ENCODE data around the gene GSS.

GSS gene

GRCh38 chr20:34984756-34985261, 29.2 kb upstream of the GSS start:
- Histone ChIP-seq H3K4me3 (ENCODE audit: extremely low read depth, insufficient read depth, low read length, poor library complexity, severe bottlenecking) (no peak overlapping the region), H3K4me1 (ENCODE audit: control insufficient read depth, insufficient read depth, low read length, poor library complexity, severe bottlenecking) (peaks cover 7% of the 10 kb centered on the region), H3K27ac (ENCODE audit: low read depth, low read length, severe bottlenecking) (no peak overlapping the region), H3K36me3 (ENCODE audit: control insufficient read depth, insufficient read depth, low read length) (no peaks in the 10 kb centered on the region), H3K9me3 (ENCODE audit: control insufficient read depth, low read length) (no peaks in the 10 kb centered on the region)
- 72 to 74% methylated on average over 14 to 15 of the region's 18 CpGs for WGBS, 2 experiments (ENCODE audit: insufficient coverage in 2 of 2)

- H3K9me3 ChIP-seq (ENCODE audit: control insufficient read depth, low read length): no peaks in the 10 kb centered on the region
- WGBS, 2 experiments (ENCODE audit: insufficient coverage in 2 of 2): 32 to 40% methylated on average over 10 to 12 of the region's 14 CpGs
- peaks cover 7% of the 10 kb centered on the region for H3K4me1 ChIP-seq (ENCODE audit: control insufficient read depth, insufficient read depth, low read length, poor library complexity, severe bottlenecking)
- no peak overlapping the region for H3K27ac ChIP-seq (ENCODE audit: low read depth, low read length, severe bottlenecking)
- no peak overlapping the region for H3K4me3 ChIP-seq (ENCODE audit: extremely low read depth, insufficient read depth, low read length, poor library complexity, severe bottlenecking)
- H3K36me3 ChIP-seq (ENCODE audit: control insufficient read depth, insufficient read depth, low read length): no peaks in the 10 kb centered on the region
Measured at GRCh38 chr20:34983995-34984735, 28.6 kb upstream of the GSS start.

GRCh38 chr20:34983089-34983820, 27.6 kb upstream of the GSS start:
- no peaks in the 10 kb centered on the region for H3K9me3 ChIP-seq (ENCODE audit: control insufficient read depth, low read length)
- WGBS, 2 experiments (ENCODE audit: insufficient coverage in 2 of 2): 66% methylated on average over 2 to 3 of the region's 5 CpGs

GRCh38 chr20:34982270-34983088, 26.9 kb upstream of the GSS start:
- peaks cover 7% of the 10 kb centered on the region for H3K4me1 ChIP-seq (ENCODE audit: control insufficient read depth, insufficient read depth, low read length, poor library complexity, severe bottlenecking)

More at GRCh38 chr20:34983089-34983820, 27.6 kb upstream of the GSS start:
- Histone ChIP-seq H3K36me3 (ENCODE audit: control insufficient read depth, insufficient read depth, low read length) (no peaks in the 10 kb centered on the region), H3K4me1 (ENCODE audit: control insufficient read depth, insufficient read depth, low read length, poor library complexity, severe bottlenecking) (peaks cover 7% of the 10 kb centered on the region), H3K4me3 (ENCODE audit: extremely low read depth, insufficient read depth, low read length, poor library complexity, severe bottlenecking) (no peak overlapping the region), H3K27ac (ENCODE audit: low read depth, low read length, severe bottlenecking) (no peak overlapping the region)

GRCh38 chr20:34980543-34981233, 25.1 kb upstream of the GSS start:
- no peaks in the 10 kb centered on the region for H3K9me3 ChIP-seq (ENCODE audit: control insufficient read depth, low read length)
- no peak overlapping the region for H3K4me3 ChIP-seq (ENCODE audit: extremely low read depth, insufficient read depth, low read length, poor library complexity, severe bottlenecking)
- WGBS, 2 experiments (ENCODE audit: insufficient coverage in 2 of 2): 90 to 95% methylated on average over 17 to 21 of the region's 22 CpGs
- no peaks in the 10 kb centered on the region for H3K36me3 ChIP-seq (ENCODE audit: control insufficient read depth, insufficient read depth, low read length)
- no peak overlapping the region for H3K27ac ChIP-seq (ENCODE audit: low read depth, low read length, severe bottlenecking)
- H3K4me1 ChIP-seq (ENCODE audit: control insufficient read depth, insufficient read depth, low read length, poor library complexity, severe bottlenecking): peaks cover 7% of the 10 kb centered on the region

More at GRCh38 chr20:34982270-34983088, 26.9 kb upstream of the GSS start:
- H3K36me3 ChIP-seq (ENCODE audit: control insufficient read depth, insufficient read depth, low read length): no peaks in the 10 kb centered on the region
- no peaks in the 10 kb centered on the region for H3K9me3 ChIP-seq (ENCODE audit: control insufficient read depth, low read length)
- WGBS, 2 experiments (ENCODE audit: insufficient coverage in 2 of 2): 87 to 91% methylated on average over 19 to 20 of the region's 21 CpGs
- H3K27ac ChIP-seq (ENCODE audit: low read depth, low read length, severe bottlenecking): no peak overlapping the region
- H3K4me3 ChIP-seq (ENCODE audit: extremely low read depth, insufficient read depth, low read length, poor library complexity, severe bottlenecking): no peak overlapping the region

GRCh38 chr20:34979366-34980153, 24.0 kb upstream of the GSS start:
- no peak overlapping the region for H3K27ac ChIP-seq (ENCODE audit: low read depth, low read length, severe bottlenecking)
- H3K36me3 ChIP-seq (ENCODE audit: control insufficient read depth, insufficient read depth, low read length): no peaks in the 10 kb centered on the region
- H3K9me3 ChIP-seq (ENCODE audit: control insufficient read depth, low read length): no peaks in the 10 kb centered on the region
- H3K4me3 ChIP-seq (ENCODE audit: extremely low read depth, insufficient read depth, low read length, poor library complexity, severe bottlenecking): no peak overlapping the region
- WGBS, 2 experiments (ENCODE audit: insufficient coverage in 2 of 2): 92 to 98% methylated on average over 18 to 39 of the region's 42 CpGs
- H3K4me1 ChIP-seq (ENCODE audit: control insufficient read depth, insufficient read depth, low read length, poor library complexity, severe bottlenecking): peaks cover 3% of the 10 kb centered on the region

- H3K4me3 ChIP-seq (ENCODE audit: extremely low read depth, insufficient read depth, low read length, poor library complexity, severe bottlenecking): no peak overlapping the region
- H3K4me1 ChIP-seq (ENCODE audit: control insufficient read depth, insufficient read depth, low read length, poor library complexity, severe bottlenecking): no peaks in the 10 kb centered on the region
- no peaks in the 10 kb centered on the region for H3K9me3 ChIP-seq (ENCODE audit: control insufficient read depth, low read length)
- H3K27ac ChIP-seq (ENCODE audit: low read depth, low read length, severe bottlenecking): no peak overlapping the region
- H3K36me3 ChIP-seq (ENCODE audit: control insufficient read depth, insufficient read depth, low read length): no peaks in the 10 kb centered on the region
- 91 to 94% methylated on average over 7 to 10 of the region's 10 CpGs for WGBS, 2 experiments (ENCODE audit: insufficient coverage in 2 of 2)
Measured at GRCh38 chr20:34978092-34978744, 22.6 kb upstream of the GSS start.

- Histone ChIP-seq H3K9me3 (ENCODE audit: control insufficient read depth, low read length) (no peaks in the 10 kb centered on the region), H3K4me3 (ENCODE audit: extremely low read depth, insufficient read depth, low read length, poor library complexity, severe bottlenecking) (no peak overlapping the region), H3K4me1 (ENCODE audit: control insufficient read depth, insufficient read depth, low read length, poor library complexity, severe bottlenecking) (no peaks in the 10 kb centered on the region), H3K36me3 (ENCODE audit: control insufficient read depth, insufficient read depth, low read length) (no peaks in the 10 kb centered on the region), H3K27ac (ENCODE audit: low read depth, low read length, severe bottlenecking) (no peak overlapping the region)
- 67 to 92% methylated on average over 9 of the region's 17 CpGs for WGBS, 2 experiments (ENCODE audit: insufficient coverage in 2 of 2)
Measured at GRCh38 chr20:34977365-34978091, 21.9 kb upstream of the GSS start.

GRCh38 chr20:34976286-34976685, 20.7 kb upstream of the GSS start:
- H3K36me3 ChIP-seq (ENCODE audit: control insufficient read depth, insufficient read depth, low read length): no peaks in the 10 kb centered on the region
- H3K4me1 ChIP-seq (ENCODE audit: control insufficient read depth, insufficient read depth, low read length, poor library complexity, severe bottlenecking): no peaks in the 10 kb centered on the region
- H3K27ac ChIP-seq (ENCODE audit: low read depth, low read length, severe bottlenecking): no peak overlapping the region
- 91 to 93% methylated on average over 10 to 12 of the region's 12 CpGs for WGBS, 2 experiments (ENCODE audit: insufficient coverage in 2 of 2)
- H3K4me3 ChIP-seq (ENCODE audit: extremely low read depth, insufficient read depth, low read length, poor library complexity, severe bottlenecking): no peak overlapping the region
- H3K9me3 ChIP-seq (ENCODE audit: control insufficient read depth, low read length): no peaks in the 10 kb centered on the region
